Head of caudate nucleus (tissue), 42 donors: Measurements from ENCODE around the gene C3.
"Not testable (repeated sequence)": the region's sequence is repeated elsewhere in the genome, so short reads cannot be mapped to it uniquely, and the experiment has no call there.

Source experiments
- DNase-seq, 42 donors: peaks; one replicate each; pipeline versions ENCODE4 v3.0.0 to v3.0.0-alpha.2; 2020 to 2021; ENCODE audit warnings: mixed read lengths in 7 of 42
- intact Hi-C: fragments of 100-400 bp; cut with DNase I; formaldehyde crosslinking; loops from one replicate; pipeline ENCODE4 v1.15.0; 2022

C3 gene

DNA sequence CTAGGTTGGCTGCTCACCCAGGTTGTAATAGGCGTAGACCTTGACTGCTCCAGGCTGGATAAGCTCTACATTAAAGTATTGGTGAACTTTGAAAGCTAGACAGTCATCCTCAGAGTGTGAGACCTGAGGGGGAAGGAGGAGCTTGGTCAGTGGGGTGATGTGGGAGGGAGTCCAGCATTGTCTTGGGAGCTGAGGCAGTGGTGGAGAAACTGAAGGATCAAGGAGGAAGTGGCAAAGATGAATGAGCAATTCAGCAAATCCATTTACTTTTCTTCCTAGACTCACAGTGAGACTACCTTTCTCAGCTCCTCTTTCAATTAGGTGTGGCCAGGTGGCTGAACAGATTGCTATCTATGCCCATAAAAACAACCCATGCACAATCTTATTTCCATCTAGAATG is 40.3 kb downstream of the C3 start:
- intact Hi-C loops = no loop called here
- no peak for DNase-seq

DNA sequence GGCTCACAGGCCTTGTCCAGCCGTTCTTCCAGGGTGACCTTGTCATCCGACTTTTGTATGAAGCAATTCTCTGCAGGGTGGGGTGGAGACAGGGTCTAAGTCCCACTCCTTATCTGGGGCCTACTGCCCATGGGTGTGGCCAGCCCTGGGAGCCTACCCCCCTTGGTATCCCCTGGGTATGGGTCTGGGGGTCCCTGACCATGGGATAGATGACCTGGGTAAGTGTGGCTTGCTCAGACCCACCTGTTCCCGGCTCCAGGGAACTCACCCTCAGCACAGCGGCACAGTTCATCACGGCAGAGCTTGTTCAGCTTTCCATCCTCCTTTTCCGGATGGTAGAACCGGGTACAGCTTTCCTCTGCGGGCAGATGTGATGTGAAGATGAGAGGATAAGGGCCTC is 41.3 kb downstream of the C3 start:
- intact Hi-C loops = no loop called here
- DNase-seq = no peak

DNA sequence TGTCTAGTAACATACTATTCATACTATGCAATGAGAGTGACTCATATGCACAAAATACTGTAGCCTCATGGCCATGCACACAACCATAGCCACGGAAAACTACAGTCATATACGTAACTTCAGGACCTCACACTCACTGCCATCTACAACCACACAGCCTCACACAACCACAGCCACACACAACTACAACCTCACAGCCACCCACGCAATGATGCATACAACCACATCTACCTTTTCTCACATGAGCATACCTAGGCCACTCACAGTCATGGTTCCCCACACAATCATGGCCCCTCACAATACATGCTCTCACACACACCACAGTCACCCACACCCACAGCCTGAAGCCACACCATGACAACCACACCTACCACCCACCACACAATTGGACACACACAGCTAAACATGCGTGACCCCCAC is 41.8 kb downstream of the C3 start:
- intact Hi-C loops = no loop called here

DNA sequence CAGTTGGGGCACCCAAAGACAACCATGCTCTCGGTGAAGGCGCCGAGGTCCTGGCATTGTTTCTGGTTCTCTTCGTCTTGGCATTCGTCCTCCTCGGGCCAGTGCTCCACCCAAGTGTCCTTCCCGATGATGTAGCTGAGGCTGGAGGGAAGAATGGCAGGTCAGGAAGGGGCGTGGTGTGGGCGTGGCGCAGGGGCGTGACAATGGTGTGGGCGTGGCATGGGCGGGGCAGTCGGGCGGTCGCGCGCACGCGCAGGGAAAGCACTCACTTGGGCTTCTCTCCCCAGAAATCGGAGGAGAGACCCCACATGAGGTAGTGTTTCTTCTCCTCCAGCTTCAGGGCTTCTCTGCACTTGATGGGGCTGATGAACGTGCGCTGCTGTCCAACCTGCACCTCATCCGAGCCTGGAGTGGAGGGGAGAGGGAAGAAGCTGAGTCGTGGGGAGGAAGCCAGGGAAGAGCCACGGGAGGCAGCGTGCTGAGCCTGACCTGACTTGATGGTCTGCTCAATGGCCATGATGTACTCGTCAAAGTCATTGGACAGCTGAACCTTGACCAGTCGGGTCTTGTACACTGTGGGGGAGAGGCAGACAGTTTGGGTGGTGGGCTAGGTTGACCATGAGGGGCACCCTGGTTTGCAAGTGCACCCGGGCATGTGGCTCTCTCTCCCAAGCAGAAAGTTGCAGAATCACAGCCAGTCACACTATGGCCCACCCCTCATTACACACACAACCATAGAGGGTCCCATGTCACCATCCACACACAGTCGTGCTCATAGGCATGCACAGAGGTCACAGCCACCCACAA is 42.4 kb downstream of the C3 start:
- DNase-seq = peak in 3 of 42 donors; percentile 11 to 21 (median 15)
- intact Hi-C loops = no loop called here

More for the DNA sequence above, 41.8 kb downstream of the C3 start:
- DNase-seq = no peak

DNA sequence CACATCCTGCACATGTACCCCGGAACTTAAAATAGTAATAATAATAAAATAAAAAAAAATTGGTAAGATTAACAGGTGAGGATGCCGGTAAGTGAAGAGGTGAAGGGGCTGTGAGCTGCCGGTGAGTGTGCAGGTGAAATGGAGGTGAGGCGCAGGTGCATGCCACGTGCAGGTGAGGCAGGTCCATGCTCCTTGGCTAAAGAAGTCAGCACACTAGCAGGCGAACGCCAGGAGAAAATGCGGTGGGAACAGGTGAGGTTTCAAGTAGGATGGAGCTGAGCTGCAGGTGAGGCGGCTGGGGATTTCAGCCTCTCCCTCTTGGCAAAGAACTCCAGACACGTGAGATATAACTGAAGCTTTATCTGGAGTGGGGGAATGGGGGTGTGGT is 43.0 kb downstream of the C3 start:
- DNase-seq = no peak
- intact Hi-C loops = no loop called here

DNA sequence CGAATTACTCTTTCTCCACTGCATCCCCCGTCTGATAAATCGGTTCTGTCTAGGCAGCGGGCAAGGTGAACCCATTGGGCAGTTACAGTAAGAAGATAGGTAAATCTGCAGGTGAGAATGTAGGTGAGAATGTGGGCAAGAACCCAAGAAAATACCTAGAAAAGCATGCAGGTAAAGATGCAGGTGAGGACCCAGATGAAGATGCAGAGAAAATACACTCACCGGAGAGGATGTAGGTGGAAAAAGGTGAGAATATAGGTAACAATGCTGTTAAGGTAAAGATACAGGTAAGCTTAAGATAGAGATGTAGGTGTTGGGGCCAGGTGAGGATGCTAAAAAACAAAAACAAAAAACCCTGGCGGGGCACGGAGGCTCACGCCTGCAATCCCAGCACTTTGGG is 44.2 kb downstream of the C3 start:
- intact Hi-C loops = no loop called here
- no peak for DNase-seq

DNA sequence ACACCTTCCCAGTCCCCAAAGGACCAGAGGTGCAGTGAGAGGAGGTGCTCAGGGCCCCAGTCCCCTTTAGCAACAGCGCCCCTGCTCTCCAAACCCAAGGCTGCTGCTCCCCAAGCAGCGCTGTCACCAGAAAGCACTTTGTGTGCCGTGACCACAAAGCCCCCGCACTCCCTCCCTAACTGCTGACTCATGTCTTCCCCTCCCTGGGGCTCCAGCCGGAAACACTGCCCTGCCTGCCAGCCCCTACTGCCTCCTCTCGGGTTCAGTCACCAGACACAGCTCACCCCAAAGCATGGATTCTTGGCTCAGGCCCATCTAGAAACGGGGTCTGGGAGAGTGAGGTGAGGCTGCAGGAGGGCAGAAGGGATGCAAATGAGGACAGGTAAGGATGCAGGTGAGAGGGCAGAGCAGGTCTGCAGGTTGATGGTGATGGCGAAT is 45.6 kb downstream of the C3 start:
- intact Hi-C loops = no loop called here

DNA sequence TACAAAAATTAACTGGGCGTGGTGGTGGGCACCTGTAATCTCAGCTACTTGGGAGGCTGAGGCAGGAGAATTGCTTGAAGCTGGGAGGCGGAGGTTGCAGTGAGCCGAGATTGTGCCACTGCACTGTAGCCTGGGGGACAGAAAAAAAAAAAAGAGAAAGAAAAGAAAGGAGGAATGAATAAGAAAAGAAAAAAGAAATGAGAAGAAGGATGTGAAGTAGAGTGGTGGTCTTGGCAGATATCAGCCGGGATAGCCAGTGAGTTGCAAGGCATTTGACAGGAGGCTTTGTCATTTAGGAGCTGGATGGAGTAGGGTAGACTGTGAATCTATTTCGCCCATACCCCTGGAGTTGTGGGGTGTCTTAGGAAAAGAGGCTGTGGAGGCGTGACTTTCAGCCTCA is 46.0 kb downstream of the C3 start:
- DNase-seq, intact Hi-C loops: not testable (repeated sequence)

More for the DNA sequence above, 45.6 kb downstream of the C3 start:
- peak in 34 of 42 donors; percentile 8 to 66 (median 30) for DNase-seq

DNA sequence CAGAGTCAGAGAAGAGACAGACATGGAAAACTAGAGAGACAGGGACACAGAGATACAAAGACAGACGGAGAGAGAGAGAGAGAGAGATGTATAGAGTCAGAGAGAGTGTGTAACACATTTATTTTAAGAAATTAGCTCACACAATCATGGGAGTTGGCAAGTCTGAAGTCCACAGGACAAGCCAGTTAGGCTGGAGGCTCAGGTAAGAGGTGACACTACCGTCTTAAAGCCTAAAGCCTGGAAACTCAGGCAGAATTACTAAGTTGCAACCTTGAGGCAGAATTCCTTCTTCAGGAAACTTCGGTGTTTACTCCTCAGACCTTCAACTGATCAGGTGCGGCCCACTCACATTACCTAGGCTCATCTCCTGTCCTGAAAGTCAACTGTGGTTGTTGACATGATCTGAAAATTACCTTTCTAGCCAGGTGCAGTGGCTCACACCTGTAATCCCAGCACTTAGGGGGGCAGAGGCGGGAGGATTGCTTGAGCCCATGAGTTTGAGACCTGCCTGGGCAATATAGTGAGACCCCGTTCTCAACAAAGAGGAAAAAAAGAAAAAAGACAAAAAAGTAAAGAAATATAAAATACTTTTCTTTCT is 47.7 kb downstream of the C3 start:
- DNase-seq = no peak

DNA sequence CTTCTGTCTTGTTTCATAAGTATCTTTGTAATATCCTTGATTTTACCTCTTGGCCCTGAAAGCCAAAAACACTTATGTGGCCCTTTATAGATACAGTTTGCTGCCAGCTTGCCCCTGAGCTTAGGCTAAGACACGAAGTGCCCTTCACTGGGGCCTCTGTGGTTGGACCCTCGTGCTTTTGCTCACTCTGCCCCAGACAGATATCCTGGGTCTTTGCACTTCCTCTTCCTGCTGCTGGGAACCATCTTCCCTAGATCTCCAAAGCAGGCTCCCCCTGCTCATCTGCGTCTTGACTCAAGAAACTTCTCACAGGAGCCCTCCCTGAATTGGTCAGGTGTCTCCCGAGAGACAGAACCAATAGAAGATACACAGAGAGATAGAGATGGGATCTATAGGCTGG is 48.5 kb downstream of the C3 start:
- intact Hi-C loops = no loop called here

More for the DNA sequence above, 47.7 kb downstream of the C3 start:
- intact Hi-C loops = no loop called here

DNA sequence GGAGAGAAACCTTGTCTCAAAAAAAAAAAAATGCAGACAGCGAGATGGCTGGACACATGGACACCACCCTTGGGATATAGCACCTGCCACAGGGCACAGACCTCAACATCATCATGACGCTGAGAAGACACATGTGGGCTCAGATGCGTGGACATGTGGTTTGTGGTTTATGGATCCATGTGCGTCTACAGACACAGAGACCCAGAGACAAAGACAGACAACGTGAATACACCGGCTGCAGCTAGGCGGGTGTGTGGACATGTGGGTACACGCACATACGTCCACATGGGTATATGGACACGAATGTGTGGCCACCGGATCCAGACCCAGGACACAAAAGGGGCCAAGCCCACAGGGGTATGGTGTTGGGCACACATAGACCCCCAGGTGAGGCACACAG is 51.8 kb downstream of the C3 start:
- DNase-seq = no peak

More for the DNA sequence above, 48.5 kb downstream of the C3 start:
- DNase-seq = no peak

DNA sequence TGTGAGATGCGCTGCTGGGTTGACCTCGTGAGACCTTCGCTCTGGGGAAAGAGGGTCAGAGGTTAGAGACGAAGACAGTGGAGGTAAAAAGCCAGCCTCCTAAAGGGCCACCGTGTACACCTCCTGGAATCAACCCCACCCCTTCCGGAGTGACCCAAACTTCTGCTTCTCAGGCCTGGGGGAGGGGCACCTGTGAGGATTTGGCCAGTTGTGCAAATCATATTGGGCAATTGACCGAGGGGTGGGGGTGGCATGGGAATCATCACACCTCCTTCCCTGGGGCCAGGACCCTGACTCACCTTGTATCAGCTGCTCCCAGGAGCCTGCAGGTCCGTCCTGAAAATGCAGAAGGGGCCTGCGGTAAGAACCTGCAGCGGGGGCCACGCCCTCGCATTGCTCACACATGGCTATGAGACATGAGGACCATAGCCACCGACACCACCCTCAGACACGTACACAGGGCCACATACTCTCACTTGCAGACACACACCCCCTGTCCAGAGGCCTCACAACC is 53.3 kb downstream of the C3 start:
- no peak for DNase-seq
- intact Hi-C loops = no loop called here

More for the DNA sequence above, 51.8 kb downstream of the C3 start:
- intact Hi-C loops = no loop called here

DNA sequence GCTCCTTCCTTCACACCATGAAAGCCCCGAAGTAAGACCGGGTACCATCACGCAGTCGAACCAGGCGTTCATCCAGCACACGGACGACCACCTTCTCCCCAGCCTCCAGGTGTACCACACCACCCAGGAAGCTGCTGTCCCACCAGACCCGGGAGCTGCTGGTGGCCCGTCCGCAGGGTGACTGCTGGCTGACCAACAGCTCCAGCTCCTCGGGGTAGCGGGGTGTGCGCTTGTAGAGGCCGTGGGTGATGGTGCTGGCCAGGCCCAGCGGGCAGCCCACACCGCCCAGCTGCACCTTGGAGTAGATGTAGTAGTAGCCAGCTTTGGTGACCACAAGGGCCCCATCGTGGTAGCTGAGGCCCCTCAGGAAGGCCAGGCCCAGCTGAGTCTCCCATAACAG is 55.5 kb downstream of the C3 start:
- no peak for DNase-seq
- intact Hi-C loops = no loop called here

DNA sequence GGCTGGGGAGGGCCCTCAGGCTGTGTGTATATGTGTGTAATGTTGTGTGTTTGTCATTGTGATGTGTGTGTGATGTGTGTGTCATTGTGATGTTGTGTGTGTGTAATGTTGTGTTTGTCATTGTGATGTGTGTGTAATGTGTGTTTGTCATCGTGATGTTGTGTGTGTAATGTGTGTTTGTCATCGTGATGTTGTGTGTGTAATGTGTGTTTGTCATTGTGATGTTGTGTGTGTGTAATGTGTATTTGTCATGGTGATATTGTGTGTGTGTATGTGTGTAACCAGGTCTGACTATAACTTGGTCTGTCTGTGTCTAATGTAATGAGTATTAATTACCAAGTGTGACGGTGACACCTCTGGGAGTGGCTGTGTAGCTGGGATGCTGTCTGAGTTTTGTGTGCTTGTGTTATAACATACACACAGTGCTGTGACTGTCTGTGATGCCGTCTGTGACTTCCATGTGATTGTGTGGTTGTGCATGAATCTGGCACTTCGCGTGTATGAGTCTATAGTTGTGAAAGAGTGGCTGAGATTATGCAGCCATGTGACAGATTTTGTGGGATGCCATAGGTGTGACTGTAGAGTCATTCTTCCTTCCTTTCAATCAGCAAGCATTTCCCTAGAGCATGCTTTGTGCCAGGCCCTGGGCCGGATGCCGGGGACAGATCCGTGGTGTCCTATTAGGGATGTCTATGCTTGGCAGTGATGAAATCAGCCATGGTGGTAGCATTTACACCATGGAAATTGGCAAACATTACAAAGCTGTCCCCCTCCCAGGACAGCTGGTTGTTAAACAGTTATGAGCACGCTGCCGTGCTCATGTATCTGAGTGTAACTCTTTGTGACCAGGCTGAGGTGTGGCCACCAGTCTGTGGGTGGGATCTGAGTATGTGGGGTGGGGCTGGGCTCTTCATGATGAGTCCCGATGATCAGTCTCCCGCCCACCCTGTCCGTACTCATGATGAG is 56.9 kb downstream of the C3 start:
- intact Hi-C loops = no loop called here

DNA sequence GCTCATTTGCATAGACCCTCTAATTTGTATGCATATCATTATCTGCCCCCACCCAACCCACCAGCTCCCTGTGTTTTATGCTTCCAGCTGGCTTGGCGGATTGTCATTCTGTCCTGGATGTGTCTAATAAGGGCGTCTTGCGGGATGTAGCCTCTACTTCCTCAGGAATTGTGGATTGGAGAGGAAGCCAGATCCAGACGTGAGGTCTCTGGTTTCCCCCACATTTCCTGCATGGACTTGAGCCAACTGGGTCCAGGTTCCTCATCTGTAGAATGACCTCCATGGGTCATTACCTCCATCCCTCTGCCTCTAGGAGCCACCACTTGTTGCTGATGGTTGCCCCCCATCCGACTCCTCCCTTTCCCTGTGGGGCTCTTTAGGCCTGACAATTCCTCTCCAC is 57.7 kb downstream of the C3 start:
- no peak for DNase-seq
- intact Hi-C loops = no loop called here

More for the DNA sequence above, 56.9 kb downstream of the C3 start:
- no peak for DNase-seq

DNA sequence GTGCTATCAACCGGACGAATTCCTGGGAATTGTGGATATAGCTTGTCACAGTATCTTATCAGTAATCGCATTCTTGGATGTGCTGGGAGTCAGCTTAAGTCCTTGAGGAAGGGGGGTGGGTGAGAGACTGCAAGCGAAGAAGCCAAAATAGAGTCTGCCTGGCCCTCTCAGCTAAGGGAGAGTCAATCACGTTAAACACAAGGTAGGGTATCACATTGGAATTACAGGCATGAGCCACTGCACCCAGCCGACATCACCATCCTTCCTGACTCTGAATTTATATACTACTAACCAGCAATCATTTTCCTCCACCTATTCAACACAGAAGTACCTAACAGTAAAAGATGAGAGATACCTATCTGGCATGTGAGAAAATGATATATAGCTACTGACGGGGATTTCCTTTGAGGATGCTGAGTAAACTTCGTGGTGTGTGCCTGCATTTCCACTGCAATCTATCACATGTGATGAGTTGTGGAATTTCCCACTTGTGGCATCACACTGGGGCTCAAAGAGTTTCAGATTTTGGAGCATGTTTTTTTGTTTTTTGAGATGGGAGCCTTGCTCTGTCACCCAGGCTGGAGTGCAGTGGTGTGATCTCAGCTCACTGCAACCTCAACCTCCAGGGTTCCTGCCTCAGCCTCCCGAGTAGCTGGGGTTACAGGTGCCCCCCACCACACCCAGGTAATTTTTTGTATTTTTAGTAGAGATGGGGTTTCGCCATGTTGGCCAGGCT is 58.8 kb downstream of the C3 start:
- intact Hi-C loops = not testable (repeated sequence)

DNA sequence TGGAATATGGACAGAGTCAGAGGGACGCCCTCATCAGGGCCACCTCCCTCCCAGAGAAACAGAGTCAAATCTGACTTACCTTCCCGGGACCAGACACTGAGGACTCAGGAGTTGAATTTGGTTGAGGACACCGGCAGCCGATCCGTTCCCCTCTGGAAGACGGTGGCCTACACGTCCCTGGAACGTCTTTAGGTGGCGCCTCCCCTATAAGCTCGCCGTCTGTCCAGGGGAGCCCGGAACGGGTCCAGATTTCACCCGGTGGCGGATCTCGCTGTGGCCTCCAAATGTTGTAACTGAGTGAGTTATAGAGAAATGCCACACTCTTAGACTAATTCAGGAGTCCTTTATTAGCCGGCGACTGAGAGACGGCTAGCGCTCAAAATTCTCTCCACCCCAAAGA is 59.5 kb downstream of the C3 start:
- DNase-seq = no peak
- intact Hi-C loops = no loop called here

More for the DNA sequence above, 58.8 kb downstream of the C3 start:
- not testable (repeated sequence) for DNase-seq

DNA sequence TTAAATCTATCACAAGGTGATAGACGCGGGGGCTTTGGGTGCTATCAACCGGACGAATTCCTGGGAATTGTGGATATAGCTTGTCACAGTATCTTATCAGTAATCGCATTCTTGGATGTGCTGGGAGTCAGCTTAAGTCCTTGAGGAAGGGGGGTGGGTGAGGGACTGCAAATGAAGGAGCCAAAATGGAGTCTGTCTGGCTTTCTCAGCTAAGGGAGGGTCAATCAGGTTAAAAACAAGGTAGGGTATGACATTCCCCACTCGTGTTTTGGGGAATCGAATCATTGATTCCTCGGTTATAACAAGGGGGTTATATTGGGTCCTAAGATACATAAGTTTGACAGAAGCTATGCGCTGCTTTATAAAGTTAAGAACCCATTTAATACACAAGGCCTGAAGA is 64.1 kb downstream of the C3 start:
- intact Hi-C loops, DNase-seq: not testable (repeated sequence)
